Uterus (tissue), 2 donors: ENCODE data around the gene PGA3.

ENCODE experiments used
- POLR2A ChIP-seq, 2 donors: fragments of 450-650 bp; IDR thresholded peaks; one replicate each; pipeline ENCODE4 v1.6.1; 2016; ENCODE audit warnings: antibody characterized with exemption in 2 of 2, mild to moderate bottlenecking in 1 of 2, moderate library complexity in 1 of 2
- TF ChIP-seq, protein P1 (sequence below), 4 experiments: fragments of 200-600 bp in 2 of 4; fragments of 450-650 bp in 2 of 4; sonication (generic) in 2 of 4; IDR thresholded peaks; one replicate each; pipeline ENCODE4 v1.5.1; 2016 to 2019; ENCODE audit warnings: antibody characterized with exemption in 4 of 4, mild to moderate bottlenecking in 2 of 4, moderate library complexity in 1 of 4

DNA sequence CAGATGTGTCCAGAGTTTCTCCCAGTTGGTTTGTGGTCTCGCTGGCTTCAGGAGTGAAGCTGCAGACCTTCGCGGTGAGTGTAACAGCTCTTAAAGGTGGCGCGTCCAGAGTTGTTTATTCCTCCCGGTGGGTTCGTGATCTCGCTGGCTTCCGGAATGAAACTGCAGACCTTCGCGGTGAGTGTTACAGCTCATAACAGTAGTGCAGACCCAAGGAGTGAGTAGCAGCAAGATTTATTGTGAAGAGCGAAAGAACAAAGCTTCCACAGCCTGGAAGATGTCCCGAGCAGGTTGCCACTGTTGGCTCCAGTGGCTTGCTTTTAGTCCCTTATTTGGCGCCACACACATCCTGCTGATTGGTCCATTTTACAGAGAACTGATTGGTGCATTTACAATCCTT is 1.8 kb upstream of the PGA3 start:
- no peak for TF ChIP-seq POLR2A (IDR thresholded peaks at IDR 0.05)
- TF ChIP-seq, protein P1, sequence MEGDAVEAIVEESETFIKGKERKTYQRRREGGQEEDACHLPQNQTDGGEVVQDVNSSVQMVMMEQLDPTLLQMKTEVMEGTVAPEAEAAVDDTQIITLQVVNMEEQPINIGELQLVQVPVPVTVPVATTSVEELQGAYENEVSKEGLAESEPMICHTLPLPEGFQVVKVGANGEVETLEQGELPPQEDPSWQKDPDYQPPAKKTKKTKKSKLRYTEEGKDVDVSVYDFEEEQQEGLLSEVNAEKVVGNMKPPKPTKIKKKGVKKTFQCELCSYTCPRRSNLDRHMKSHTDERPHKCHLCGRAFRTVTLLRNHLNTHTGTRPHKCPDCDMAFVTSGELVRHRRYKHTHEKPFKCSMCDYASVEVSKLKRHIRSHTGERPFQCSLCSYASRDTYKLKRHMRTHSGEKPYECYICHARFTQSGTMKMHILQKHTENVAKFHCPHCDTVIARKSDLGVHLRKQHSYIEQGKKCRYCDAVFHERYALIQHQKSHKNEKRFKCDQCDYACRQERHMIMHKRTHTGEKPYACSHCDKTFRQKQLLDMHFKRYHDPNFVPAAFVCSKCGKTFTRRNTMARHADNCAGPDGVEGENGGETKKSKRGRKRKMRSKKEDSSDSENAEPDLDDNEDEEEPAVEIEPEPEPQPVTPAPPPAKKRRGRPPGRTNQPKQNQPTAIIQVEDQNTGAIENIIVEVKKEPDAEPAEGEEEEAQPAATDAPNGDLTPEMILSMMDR (IDR thresholded peaks at IDR 0.05): no peak
